Stimulated activated CD8-positive, alpha-beta memory T cell treated with anti-CD3 and anti-CD28 coated beads, Interleukin-12 subunit alpha, Interleukin-12 subunit beta, amount 100 ng/mL, for 1 hour (primary cell): ENCODE data around the gene CD274.
"Not testable (repeated sequence)": the region's sequence is repeated elsewhere in the genome, so short reads cannot be mapped to it uniquely, and the experiment has no call there.

ENCODE experiments used
- DNase-seq: peaks from one replicate; pipeline ENCODE4 v3.0.0-alpha.2; 2020; ENCODE audit warnings: low read depth

The CD274 gene

DNA sequence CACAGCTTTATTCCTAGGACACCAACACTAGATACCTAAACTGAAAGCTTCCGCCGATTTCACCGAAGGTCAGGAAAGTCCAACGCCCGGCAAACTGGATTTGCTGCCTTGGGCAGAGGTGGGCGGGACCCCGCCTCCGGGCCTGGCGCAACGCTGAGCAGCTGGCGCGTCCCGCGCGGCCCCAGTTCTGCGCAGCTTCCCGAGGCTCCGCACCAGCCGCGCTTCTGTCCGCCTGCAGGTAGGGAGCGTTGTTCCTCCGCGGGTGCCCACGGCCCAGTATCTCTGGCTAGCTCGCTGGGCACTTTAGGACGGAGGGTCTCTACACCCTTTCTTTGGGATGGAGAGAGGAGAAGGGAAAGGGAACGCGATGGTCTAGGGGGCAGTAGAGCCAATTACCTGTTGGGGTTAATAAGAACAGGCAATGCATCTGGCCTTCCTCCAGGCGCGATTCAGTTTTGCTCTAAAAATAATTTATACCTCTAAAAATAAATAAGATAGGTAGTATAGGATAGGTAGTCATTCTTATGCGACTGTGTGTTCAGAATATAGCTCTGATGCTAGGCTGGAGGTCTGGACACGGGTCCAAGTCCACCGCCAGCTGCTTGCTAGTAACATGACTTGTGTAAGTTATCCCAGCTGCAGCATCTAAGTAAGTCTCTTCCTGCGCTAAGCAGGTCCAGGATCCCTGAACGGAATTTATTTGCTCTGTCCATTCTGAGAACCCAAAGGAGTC is at the start of gene CD274:
Gene CD274, plus strand, starts transcription at position 184 of the 733 bp plus-strand sequence. CDS start 5,572 bp downstream, outside the sequence.
- DNase-seq: peak; percentile 52

DNA sequence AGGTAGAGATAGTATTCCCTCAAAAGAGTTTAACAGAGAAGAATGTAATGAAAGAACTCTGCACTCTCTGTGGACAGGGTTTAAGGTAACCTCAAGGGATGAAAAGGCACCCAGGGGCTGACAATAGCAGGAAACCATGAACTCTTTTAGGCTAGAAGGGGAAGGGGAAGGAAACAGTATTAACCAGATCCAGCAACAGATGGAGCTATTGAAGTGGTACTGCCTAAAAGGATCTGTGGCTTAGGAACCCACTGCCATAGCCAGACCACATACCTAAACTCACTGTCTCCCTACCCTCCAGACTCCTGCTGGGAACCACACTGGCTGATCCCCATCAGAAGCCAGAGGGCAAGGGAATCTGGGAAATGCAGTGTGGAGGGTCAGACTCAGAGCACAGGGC is 48.1 kb upstream of the CD274 start:
- DNase-seq: no peak

DNA sequence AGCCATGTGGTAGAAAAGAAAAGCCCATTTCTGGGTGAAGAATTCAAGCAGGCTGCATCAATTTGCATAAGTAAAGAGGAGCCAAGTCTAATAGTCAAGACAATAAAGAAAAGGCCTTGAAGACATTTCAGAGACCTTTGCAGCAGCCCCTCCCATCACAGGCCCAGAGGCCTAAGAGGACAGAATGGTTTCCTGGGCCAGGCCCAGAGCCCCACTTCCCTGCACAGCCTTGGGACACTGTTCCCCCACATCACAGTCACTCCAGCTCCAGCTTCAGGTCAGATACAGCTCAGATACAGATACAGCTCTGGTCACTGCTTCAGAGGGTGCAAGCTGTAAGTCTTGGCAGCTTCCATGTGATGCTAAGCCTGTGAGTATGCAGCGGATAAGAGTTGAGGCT is 41.7 kb upstream of the CD274 start:
- no peak for DNase-seq

DNA sequence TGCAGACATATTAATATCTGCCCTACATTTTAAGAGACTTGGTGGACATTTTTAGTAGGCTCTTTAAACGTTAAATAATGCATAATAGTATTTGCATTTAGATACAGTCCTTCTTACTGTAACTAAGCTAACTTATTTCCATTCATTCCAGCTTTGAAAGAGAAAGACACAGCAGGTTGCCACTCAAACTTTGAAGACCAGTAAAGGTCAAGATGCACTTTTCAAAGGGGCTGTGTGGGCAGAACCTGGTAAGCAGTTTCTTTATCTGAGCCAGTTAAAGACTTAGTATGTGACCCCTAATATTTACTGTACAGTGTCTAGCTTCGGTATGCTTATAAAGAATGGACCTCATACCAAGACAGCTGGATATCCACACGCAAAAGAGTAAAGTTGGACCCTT is 33.4 kb upstream of the CD274 start:
- DNase-seq: no peak

DNA sequence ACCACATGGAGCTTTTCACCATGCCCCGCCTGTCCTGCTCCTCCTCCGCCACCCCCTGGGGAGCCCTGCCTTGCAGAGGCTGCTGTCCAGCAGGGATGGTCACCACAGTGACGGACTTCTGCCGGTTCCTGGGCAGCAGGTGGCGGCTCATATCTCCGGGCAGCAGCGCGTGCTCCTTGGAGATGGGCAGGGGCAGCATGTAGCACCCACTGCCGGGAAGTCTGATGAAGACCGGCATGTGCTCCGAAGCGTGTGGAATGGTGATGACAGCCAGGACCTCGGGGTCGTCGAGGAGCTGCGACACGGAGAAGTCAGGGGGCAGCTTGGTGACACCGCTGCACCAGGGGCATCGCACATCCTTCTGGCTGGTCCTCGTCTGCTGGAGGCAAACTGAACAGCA is 31.9 kb upstream of the CD274 start:
- no peak for DNase-seq

DNA sequence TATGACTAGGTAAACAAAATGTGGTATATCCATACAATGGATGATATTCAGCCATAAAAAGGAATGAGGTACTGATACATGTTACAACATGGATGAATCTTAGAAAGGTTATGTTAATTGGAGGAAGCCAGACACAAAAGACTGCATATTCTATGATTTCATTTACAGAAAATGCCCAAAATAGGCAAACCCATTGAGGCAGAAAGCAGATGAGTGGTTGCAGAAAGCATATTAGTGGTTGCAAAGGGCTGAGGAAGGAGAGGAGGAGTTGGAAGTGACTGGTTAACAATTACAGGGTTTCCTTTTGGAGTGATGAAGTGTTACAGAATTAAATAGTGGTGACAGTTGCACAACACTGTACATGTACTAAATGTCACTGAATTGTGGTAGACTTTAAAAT is 30.4 kb upstream of the CD274 start:
- DNase-seq: no peak

DNA sequence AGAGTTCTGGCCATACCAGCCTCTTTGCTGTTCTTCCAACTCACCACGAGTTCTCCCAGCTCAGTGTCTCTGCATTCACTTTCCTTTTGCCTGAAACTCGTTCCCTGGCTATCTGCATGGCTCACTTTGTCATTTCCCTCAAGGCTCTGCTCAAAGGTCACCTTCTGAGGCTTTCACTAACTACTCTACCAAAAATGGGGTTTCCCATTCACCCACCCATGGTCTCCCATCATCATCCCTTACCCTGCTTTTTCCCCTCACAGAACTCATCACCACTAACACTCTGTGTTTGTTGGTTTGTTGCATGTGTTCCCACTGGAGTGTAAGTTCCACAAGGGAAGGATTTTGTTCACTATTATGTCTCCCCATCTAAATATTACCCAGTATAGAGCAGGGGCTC is 29.2 kb upstream of the CD274 start:
- DNase-seq: no peak

DNA sequence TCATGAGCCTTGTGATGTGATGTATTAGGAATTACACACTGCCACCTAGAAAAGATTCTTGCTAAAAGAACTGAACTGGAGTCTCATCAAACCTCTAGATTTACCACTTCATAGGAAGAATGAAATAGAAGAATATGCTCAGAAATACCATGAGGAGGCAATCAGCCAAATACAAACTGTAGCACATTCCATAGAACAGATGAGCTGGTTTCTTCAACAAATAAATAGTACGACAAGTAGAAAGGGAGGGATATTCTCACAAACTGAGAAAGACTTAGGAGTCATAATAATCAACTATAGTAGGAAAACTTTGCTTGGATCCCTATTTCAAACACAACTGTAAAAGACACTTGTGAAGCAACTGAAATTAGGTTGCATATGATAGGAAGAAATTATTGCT is 28.1 kb upstream of the CD274 start:
- DNase-seq: no peak

DNA sequence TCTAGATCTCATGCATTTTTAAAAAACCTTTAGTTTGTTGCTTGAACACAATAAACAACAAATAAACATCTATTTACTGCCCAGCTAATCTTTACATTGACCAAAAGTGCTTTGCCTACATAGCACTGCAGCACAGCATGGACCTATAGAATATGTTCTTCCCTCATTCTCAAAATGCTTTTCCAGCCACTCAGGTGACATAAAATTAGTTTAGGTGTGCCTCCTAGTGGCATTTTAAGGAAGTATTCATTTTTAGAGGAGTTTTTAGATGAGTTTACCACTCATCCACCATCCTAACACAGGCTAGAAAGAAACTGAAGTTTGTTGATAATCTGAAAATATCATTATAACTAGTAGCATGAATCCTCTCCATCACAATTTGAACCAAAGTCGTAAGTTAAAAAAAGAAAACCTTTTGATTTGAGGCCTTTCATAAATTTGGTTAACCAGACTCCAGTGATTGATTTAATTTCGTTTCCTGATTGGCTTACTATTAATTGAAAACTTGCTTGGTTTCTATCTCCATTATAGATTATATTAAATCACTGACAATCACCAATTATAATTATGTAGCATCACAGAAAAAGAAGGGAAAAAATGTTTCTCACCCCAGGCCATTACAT is 25.2 kb upstream of the CD274 start:
- DNase-seq: no peak

DNA sequence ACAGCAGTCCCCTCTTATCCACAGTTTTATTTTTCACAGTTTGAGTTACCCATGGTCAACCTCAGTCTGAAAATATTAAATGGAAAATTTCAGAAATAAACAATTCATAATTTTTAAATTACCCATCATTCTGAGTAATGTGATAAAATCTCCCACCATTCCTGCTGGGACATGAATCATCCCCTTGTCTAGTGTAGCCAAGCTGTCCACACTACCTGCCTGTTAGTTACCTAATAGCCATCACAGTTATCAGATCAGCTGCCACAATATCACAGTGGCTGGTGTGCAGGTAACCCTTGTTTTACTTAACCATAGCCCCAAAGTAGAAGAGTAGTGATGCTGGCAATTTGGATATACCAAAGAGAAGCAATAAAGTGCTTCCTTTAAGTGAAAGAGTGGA is 23.3 kb upstream of the CD274 start:
- no peak for DNase-seq

DNA sequence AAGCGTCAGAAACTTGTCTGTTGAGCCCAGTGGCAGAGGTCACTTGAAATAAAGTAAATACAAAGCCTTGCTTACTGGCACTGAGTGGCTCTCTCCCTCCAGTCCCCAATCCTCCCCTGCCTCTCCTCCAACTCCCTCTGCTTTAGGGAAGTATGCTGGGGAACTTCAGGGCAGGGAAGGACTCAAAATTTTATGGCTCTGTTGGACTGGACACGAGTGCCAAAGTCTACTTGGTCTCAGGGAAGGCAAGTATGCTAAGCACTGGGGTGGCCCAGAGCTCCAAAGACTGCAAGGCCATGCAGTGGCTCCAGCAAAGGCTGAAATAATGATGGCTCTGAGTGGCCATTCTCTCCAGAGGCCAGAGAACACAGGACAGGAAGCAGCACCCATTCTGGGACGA is 22.2 kb upstream of the CD274 start:
- DNase-seq: no peak

DNA sequence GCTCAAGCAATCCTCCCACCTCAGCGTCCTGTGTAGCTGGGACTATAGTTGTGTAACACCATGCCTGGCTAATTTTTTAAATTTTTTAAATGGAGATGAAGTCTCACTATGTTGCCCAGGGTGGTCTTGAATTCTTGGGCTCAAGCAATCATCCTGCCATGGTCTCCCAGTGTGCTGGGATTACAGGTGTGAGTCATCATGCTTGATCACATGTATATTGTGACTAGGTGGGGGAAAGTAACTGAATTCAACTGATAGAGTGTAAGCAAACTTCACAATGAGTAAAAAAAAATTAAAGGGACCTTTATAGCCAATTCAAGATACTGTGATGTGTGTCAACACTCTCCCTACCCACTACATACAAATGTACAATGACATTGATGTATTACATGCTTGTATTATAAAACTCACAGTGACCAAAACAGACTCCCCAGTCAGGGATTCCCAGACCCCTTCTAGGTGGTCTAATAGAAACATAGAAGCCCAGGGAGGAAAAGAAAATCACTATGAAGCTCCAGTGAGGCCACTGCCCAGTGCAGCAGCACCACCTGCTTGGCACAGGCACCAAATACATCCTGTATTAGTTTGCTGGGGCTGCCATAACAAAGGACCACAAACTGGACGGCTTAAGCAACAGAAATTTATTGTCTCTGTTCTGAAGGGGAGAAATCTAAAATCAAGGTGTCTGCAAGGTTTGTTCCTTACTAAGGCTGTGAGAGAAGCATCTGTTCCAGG is 21.4 kb upstream of the CD274 start:
- DNase-seq: no peak

DNA sequence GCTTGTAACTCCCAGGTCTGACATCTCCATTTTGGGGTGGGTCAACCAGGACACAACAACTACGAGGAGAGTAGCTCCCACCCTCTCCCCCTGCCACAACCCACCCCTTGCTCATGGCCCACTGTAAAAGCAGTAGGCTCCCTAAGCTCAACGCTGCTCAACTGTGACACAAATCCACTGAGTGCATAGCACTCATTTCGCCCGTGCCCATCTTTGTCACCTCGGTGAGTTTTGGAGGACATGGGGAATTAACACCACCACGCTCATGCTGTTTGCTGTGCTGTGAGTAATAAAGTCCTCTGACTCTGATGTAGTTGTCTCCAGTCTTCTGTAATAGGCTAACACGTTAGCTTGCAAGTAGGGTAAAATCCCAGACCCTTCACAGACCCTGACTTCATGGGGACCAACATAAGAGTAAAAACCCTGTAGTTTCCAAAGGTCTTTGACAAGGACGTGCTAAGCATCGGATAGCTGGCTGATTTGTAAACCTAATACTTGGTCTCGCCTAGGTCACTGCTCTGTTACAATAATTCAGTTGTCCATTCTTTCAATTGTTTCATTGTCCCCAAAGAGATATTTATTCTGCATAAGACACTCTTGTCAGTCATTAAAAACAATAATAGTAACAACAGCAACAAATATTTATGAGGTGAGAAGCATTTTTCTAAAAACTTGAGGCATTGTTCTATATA is 20.3 kb upstream of the CD274 start:
- no peak for DNase-seq

DNA sequence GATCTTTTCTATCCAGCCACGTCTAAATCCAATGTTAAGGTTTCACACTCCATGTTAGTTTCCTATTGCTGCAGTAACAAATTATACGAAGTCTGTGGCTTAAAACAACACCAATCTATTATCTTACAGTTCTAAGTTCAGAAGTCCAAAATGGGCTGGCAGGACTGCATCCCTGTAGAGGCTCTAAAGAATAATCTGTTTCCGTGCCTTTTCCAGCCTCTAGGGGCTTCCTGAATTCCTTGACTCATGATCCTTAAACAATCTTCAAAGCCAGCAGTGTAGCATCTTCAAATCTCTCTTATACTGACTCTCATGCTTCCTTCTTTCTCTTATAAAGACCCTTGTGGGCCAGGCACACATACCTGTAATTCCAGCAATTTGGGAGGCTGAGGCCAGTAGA is 19.4 kb upstream of the CD274 start:
- no peak for DNase-seq

DNA sequence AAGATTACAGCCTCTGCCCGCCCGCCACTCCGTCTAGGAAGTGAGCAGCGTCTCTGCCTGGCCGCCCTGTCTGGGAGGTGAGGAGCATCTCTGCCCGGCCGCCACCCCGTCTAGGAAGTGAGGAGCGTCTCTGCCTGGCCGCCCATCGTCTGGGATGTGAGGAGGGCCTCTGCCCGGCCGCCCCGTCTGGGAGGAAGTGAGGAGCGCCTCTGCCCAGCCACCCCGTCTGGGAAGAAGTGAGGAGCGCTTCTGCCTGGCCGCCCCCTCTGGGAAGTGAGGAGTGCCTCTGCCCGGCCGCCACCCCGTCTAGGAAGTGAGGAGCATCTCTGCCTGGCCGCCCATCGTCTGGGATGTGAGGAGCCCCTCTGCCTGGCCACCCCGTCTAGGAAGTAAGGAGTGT is 17.5 kb upstream of the CD274 start:
- not testable (repeated sequence) for DNase-seq

DNA sequence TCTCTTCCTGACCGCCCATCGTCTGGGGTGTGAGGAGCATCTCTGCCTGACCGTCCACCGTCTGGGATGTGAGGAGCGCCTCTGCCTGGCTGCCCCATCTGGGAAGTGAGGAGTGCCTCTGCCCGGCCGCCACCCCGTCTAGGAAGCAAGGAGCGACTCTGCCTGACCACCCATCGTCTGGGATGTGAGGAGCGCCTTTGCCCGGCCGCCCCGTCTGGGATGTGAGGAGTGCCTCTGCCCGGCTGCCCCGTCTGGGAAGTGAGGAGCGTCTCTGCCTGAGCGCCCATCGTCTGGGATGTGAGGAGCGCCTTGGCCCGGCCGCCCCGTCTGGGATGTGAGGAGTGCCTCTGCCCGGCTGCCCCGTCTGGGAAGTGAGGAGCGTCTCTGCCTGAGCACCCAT is 17.0 kb upstream of the CD274 start:
- DNase-seq: not testable (repeated sequence)

DNA sequence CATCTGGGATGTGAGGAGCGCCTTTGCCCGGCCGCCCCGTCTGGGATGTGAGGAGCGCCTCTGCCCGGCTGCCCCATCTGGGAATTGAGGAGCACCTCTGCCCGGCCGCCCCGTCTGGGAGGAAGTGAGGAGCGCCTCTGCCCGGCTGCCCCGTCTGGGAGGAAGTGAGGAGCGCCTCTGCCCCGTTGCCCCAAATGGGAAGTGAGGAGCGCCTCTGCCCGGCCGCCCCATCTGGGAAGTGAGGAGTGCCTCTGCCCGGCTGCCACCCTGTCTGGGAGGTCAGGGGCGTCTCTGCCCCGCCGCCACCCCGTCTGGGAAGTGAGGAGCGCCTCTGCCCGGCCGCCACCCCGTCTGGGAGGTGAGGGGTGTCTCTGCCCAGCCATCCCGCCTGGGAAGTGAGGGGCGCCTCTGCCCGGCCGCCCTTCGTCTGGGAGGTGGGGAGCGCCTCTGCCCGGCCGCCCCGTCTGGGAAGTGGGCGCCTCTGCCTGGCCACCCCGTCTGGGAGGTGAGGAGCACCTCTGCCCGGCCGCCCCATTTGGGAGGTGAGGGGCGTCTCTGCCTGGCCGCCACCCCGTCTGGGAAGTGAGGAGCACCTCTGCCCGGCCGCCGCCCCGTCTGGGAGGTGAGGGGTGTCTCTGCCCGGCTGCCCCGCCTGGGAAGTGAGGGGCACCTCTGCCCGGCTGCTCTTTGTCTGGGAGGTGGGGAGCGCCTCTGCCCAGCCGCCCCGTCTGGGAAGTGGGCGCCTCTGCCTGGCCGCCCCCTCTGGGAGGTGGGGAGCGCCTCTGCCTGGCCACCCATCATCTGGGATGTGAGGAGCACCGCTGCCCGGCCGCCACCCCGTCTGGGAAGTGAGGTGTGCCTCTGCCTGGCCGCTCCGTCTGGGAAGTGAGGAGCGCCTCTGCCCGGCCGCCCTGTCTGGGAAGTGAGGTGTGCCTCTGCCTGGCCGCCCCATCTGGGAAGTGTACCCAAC is 16.2 kb upstream of the CD274 start:
- not testable (repeated sequence) for DNase-seq

DNA sequence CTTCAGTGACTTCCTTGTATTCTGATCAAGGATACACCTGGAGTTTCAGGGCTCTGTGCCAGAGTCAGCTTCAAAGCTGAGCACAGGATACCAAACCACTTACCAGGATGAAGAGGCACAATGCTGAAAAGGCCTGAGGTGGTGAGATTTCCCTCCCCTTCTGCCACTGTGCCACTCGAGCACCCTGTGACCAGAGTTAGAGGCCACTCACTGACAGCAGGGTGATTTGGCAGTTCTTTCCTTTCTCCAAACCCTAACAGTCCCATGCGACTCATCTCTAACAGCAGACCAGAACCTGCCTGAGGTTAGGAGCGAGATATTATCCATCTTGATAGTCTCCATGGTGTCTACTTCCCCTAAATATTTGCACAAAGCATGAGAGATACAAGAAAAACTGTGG is 14.4 kb upstream of the CD274 start:
- no peak for DNase-seq

DNA sequence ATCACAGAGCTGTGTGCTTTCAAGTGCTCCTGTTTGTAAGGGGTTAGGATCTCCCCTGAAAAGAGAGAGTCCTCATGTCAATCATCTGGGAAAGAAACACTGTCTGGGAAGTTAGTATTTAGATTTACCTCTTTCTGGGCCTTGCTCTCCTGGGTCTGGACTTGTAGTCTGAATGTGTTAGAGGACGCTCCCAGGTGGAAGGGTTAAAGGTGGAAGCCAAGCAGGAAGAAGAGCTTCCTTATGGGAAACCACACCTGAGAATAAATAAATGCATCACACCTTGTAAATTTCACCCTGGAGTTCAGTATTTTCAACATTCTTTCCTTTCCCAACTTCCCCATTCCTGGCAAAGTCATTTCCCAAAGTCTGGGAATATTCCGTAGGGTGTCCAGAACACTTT is 13.9 kb upstream of the CD274 start:
- no peak for DNase-seq

DNA sequence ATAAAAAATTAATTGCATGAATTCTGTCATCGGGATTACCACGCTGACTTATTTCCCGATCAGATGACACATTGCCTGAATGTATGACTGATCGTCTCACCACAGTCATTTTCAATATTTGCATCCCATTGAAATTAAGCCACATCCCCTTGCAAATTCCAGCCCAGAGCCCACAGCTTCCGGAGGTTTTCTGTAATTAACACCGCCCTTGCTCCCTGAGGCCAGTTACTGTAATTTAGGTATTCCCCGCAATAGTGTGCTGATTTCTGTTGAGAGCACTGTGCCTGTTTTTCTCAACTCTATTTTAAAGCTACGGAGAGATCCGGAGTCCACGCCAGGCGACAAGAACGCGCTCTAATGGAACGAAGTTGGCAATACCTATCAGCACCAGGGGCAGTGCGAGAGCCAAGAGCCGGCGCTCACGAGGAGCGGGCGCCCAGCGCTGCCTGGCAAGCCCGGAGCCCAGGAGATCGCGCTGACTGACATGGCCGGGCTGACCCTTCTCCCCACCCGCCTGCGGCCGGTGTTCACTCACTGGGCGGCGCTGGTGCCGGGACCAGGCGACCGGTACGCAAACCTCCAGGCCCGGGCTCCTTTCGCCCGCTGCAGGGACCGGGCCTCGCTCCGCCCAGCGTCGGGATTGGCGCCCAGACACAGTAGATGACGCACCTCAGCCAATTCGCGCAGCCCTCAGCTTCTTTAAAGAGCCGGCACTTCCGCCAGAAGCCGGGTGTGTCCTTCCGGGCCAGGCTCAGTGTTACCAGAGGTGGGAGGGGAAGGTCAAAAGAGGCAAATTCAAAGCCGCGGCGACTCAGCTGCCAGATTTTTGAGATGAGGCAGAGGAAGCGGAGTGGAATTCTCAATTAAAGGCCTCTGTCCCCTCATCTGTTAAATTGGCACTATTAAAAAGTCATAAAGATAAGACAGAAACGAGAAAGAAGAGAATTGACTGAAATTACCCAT is 12.8 kb upstream of the CD274 start, which contains the start of gene PLGRKT:
Gene PLGRKT, minus strand, starts transcription at position 672 of the 963 bp plus-strand sequence. CDS start 5,948 bp downstream, outside the sequence.
- peak; percentile 85 for DNase-seq
